ENCODE measurements around the gene TBXA2R.

TBXA2R gene

DNA sequence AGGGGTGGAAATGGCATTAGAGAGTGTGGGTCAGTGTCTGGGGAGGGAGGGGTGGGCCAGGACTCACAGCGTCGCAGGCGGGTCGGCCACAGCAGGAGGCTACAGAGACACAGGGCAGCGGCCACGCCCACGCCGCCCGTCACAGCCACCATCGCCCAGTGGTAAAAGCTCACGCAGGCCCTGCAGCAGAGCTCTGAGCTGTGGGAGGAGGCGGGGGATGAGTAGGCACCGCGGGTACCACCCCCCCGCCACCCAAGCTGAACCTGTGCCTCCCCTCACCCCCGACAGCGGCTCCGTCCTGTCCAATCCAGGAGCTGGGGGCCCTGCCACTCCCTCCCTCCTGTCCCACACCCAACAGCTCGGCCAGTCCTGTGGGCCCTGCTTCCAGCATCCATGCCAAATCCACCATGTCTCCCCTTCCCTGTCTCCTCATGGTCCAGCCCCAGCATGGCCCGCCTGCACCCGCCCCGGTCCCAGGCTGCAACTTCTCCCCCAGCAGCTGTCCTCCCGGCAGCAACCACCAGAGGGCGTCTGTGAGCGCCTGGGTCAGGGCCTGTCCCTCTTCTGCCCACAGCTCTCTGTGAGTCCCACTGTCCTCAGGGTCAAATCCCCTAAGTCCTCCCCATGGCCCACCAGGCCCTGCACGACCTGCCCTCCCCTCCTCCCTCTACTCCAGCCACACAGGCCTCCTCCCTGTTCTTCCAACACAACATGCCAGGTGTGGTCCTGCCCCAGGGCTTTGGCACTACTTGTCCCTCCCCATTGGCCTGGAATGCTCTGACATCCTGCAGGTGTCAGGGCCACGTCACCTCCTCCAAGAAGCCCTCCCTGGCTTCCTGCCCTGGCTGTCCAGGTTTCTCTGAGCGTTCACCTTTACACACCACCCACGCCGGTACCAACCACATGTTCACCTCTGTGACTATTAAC is 61.7 kb downstream of the TBXA2R start:
- H3K27ac ChIP-seq (ENCODE audit: low read depth in 2 of 2, low read length in 2 of 2) = no peak overlapping the region
- H3K27me3 ChIP-seq (ENCODE audit: control insufficient read depth in 2 of 2, insufficient read depth in 2 of 2, low read length in 2 of 2) = no peaks in the 10 kb centered on the region
- H3K4me3 ChIP-seq (ENCODE audit: low read length in 2 of 2) = no peak overlapping the region
- no peaks in the 10 kb centered on the region for H3K4me1 ChIP-seq (ENCODE audit: control insufficient read depth in 2 of 2, insufficient read depth in 2 of 2, low read length in 2 of 2)
- no peak overlapping the region for H3K9ac ChIP-seq (ENCODE audit: low read depth in 1 of 2, low read length in 2 of 2)
- no peaks in the 10 kb centered on the region for H3K9me3 ChIP-seq (ENCODE audit: control insufficient read depth in 2 of 2, low read length in 2 of 2)
- H3K36me3 ChIP-seq (ENCODE audit: control insufficient read depth in 2 of 2, insufficient read depth in 2 of 2, low read length in 2 of 2) = peaks cover 0 to 6% of the 10 kb centered on the region in 2 donors
